K562 (cell line): Measurements from ENCODE around the gene TYW1B. TPM values are rescaled to one million over a fixed set of nuclear protein-coding genes. Genes with fewer than 3 reads are reported as not detected.
"Not testable (repeated sequence)": the region's sequence is repeated elsewhere in the genome, so short reads cannot be mapped to it uniquely, and the experiment has no call there.

Experiments used
- ATAC-seq: fragments of 200-7000 bp; cut with Tn5 transposase; 3 replicates; pipeline ENCODE4 v1.9.1; 2020; ENCODE audit warnings: moderate library complexity
- BruUV-seq: library from RNA; stranded (reverse); fragments of 400-500 nt; replicated peaks from 2 replicates; lab custom pipeline; 2021; lab: Mats Ljungman, UMichigan
- CTCF ChIA-PET: fragments of 300-600 bp; formaldehyde crosslinking; extraction: SDS; loops from one replicate; lab custom pipeline; 2021; ENCODE audit warnings: low intra/inter-chr PET ratio; lab: Yijun Ruan, JAX
- POLR2A ChIA-PET: fragments of 300-600, 350-650 bp; sonication (Branson Sonifier 250); formaldehyde crosslinking; extraction: SDS; loops from one replicate; lab custom pipeline; 2021; ENCODE audit warnings: antibody characterized with exemption, inconsistent platforms; lab: Yijun Ruan, JAX
- DNase-seq, 4 experiments: peaks; one replicate each; pipeline versions ENCODE4 v3.0.0 to v3.0.0-alpha.2; 2011 to 2018; ENCODE audit warnings: low spot score in 3 of 4, mixed read lengths in 3 of 4; ENCODE audit errors: extremely low read depth in 1 of 4
- FAIRE-seq: peaks from 2 replicates; lab custom pipeline; 2011; peaks lifted over from hg19 to GRCh38; lab: Jason Lieb, UNC
- H2AFZ ChIP-seq: 2 replicates; pipeline ENCODE4 v1.6.0; 2011; ENCODE audit warnings: low read depth, low read length, control low read depth, inconsistent platforms
- H3K27ac ChIP-seq: fragments of 200-600 bp; 3 replicates; pipeline ENCODE4 v1.8.0; 2011; ENCODE audit warnings: low read depth, mild to moderate bottlenecking, control low read depth, inconsistent platforms, low read length, moderate library complexity, mixed read lengths; ENCODE audit errors: extremely low read depth
- H3K27me3 ChIP-seq, 2 experiments: fragments of 300-600 bp in 1 of 2; 2 replicates in 1 of 2; 3 replicates in 1 of 2; pipeline versions ENCODE4 v1.6.0 to v1.8.0; 2011; ENCODE audit warnings: inconsistent platforms in 2 of 2, low read length in 2 of 2, mild to moderate bottlenecking in 1 of 2, mixed read lengths in 1 of 2, moderate library complexity in 1 of 2; ENCODE audit not compliant: control insufficient read depth in 2 of 2, insufficient read depth in 2 of 2
- H3K36me3 ChIP-seq: fragments of 300-600 bp; 3 replicates; pipeline ENCODE4 v1.8.0; 2011; ENCODE audit warnings: mild to moderate bottlenecking, low read length, inconsistent platforms; ENCODE audit not compliant: control insufficient read depth, insufficient read depth
- H3K4me1 ChIP-seq, 2 experiments: fragments of 200-600 bp in 1 of 2; replicated peaks in 1 of 2; 2 replicates in 1 of 2; 3 replicates in 1 of 2; pipeline versions ENCODE4 v1.5.1 to v1.8.0; 2011; ENCODE audit warnings: inconsistent platforms in 2 of 2, low read length in 2 of 2, mild to moderate bottlenecking in 1 of 2, mixed read lengths in 1 of 2, moderate library complexity in 1 of 2; ENCODE audit not compliant: control insufficient read depth in 2 of 2, insufficient read depth in 2 of 2
- H3K4me2 ChIP-seq: 2 replicates; pipeline ENCODE4 v1.6.1; 2011; ENCODE audit warnings: low read length, control low read depth, inconsistent platforms, mixed read lengths; ENCODE audit not compliant: insufficient read depth
- H3K4me3 ChIP-seq: fragments of 200-600 bp; sonication (generic), shearing (Covaris generic); 2 replicates; pipeline ENCODE4 v1.5.1; 2016; ENCODE audit warnings: control low read depth, inconsistent platforms
- H3K79me2 ChIP-seq: fragments of 200-600 bp; 3 replicates; pipeline ENCODE4 v1.8.0; 2011; ENCODE audit warnings: low read length, inconsistent platforms; ENCODE audit not compliant: control insufficient read depth, insufficient read depth
- H3K9ac ChIP-seq, 2 experiments: 2 replicates each; pipeline versions ENCODE4 v1.6.0 to v1.6.1; 2011; ENCODE audit warnings: low read depth in 2 of 2, low read length in 2 of 2, control low read depth in 1 of 2, inconsistent platforms in 1 of 2, mild to moderate bottlenecking in 1 of 2, mixed read lengths in 1 of 2; ENCODE audit not compliant: insufficient read depth in 1 of 2
- H3K9me1 ChIP-seq: one replicate; pipeline ENCODE4 v1.6.0; 2011; ENCODE audit warnings: inconsistent platforms, mild to moderate bottlenecking, low read length, moderate library complexity; ENCODE audit not compliant: control insufficient read depth, insufficient read depth
- H3K9me3 ChIP-seq: replicated peaks from 2 replicates; pipeline ENCODE4 v1.5.1; 2011; ENCODE audit warnings: low read depth, low read length, inconsistent platforms; ENCODE audit not compliant: control insufficient read depth, insufficient read depth
- H4K20me1 ChIP-seq: replicated peaks from 2 replicates; pipeline ENCODE4 v1.6.1; 2011; ENCODE audit warnings: low read length, inconsistent platforms, mixed read lengths; ENCODE audit not compliant: control insufficient read depth, insufficient read depth
- EHMT2 ChIP-seq: fragments of 450-650 bp; IDR thresholded peaks from 2 replicates; pipeline ENCODE4 v1.6.1; 2018; ENCODE audit warnings: antibody characterized with exemption
- NR2C1 ChIP-seq, 2 experiments: fragments of 450-650 bp; IDR thresholded peaks; 2 replicates each; pipeline ENCODE4 v1.6.1; 2017; ENCODE audit warnings: mild to moderate bottlenecking in 2 of 2, antibody characterized with exemption in 1 of 2, inconsistent platforms in 1 of 2, missing compliant biosample characterization in 1 of 2, missing genetic modification characterization in 1 of 2
- NR2C2 ChIP-seq, 2 experiments: fragments of 200-800 bp in 1 of 2; sonication (Bioruptor generic) in 1 of 2; sonication (generic) in 1 of 2; formaldehyde crosslinking in 1 of 2; IDR thresholded peaks; 2 replicates each; pipeline versions ENCODE4 v1.6.1 to v1.8.0; 2016 to 2022; ENCODE audit warnings: mild to moderate bottlenecking in 1 of 2, missing compliant biosample characterization in 1 of 2, missing genetic modification characterization in 1 of 2, missing genetic modification reagents in 1 of 2
- NRF1 ChIP-seq, 2 experiments: fragments of 450-650 bp; IDR thresholded peaks in 1 of 2; conservative IDR thresholded peaks in 1 of 2; 2 replicates each; pipeline ENCODE4 v1.6.1; 2014; ENCODE audit warnings: mild to moderate bottlenecking in 2 of 2
- WGBS: fragments of 100-300 bp; shearing (Covaris generic); methylation state at CpG from one replicate; pipeline ENCODE4 v1.1.6; 2016; ENCODE audit warnings: low coverage, mixed read lengths; ENCODE audit not compliant: insufficient coverage; ENCODE audit errors: missing lambda C conversion rate; 5-methylcytosine and 5-hydroxymethylcytosine counted together
- in situ Hi-C: fragments of 300-500 bp; cut with MboI; formaldehyde crosslinking; loops from 4 replicates; pipeline ENCODE4 v1.15.0; 2018; ENCODE audit warnings: inconsistent platforms, mixed read lengths
- intact Hi-C: fragments of 100-400 bp; cut with micrococcal nuclease; formaldehyde crosslinking; loops from 2 replicates; pipeline ENCODE4 v1.14.2; 2022
- polyA plus RNA-seq, 8 experiments: library from polyadenylated mRNA; depleted of rRNA in 4 of 8; stranded (reverse) in 5 of 8; unstranded in 3 of 8; fragments of >200 nt; fragmentation: Nextera tagmentation in 2 of 8; fragmentation: Illumina TruSeq in 1 of 8; extraction: Ambion mirVana in 2 of 8; extraction: Trizol in 1 of 8; gene quantifications; 2 replicates each; pipeline versions ENCODE4 v1.2.1 to v1.2.3, GENCODE V29; 2011 to 2014; ENCODE audit warnings: inconsistent platforms in 1 of 8, missing spikeins in 1 of 8
- total RNA-seq, 7 experiments: library from RNA; depleted of rRNA in 6 of 7; stranded (reverse); fragments of >200 nt in 6 of 7; fragmentation: Illumina TruSeq in 2 of 7; extraction: Trizol in 2 of 7; gene quantifications; 2 replicates each; pipeline versions ENCODE4 v1.2.1 to v1.2.3, GENCODE V29; 2011 to 2021; ENCODE audit warnings: low replicate concordance in 1 of 7

Gene TYW1B
- total and polyA plus RNA-seq, 9 of the 15 experiments (the other 6 are each of a cell fraction or from before 2014, with no cell fraction given), result 5.8 to 14.7 (median 9.8) TPM

DNA sequence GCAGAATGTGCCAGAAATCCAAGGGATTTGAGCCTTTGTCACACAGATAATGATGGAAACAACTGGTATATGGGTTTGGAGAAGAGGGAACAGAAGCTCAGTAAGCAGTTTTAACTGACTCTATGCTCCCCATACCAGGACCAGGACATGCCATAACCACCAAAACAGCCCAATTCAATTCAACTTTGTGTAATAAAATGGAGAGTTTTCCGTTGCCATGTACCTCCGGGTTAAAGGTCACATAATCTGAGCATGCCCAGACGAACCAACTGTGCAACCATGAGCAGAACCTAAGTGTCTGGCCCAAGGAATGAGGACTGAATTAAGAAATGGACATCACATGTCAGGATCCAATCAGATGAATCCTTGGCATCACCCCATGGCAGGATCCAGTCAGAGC is 22.7 kb upstream of the TYW1B start:
- H3K27ac ChIP-seq, DNase-seq, H3K79me2 ChIP-seq, H3K9me3 ChIP-seq, CTCF ChIA-PET, H3K36me3 ChIP-seq, POLR2A ChIA-PET, H3K4me3 ChIP-seq, H4K20me1 ChIP-seq, H3K9ac ChIP-seq, H3K4me1 ChIP-seq, BruUV-seq, ATAC-seq, intact Hi-C loops, H3K4me2 ChIP-seq, H3K27me3 ChIP-seq, in situ Hi-C loops, H3K9me1 ChIP-seq: not testable (repeated sequence)
- TF ChIP-seq NRF1 (conservative IDR thresholded peaks at IDR 0.05 in 1 of 2, IDR thresholded peaks at IDR 0.05 in 1 of 2) (0 out of 4 replicates have a peak, but pooled peaks of 1 of the 2 experiments have one; percentile 11), NR2C2 (CRISPR knock-in tag; IDR thresholded peaks at IDR 0.05) (peak; percentile 85; the same call in 1 of the 2 replicates), NR2C2 (tag; IDR thresholded peaks at IDR 0.05) (peak; percentile 64), EHMT2 (0 out of 2 replicates have a peak, but pooled peaks have one; percentile 63), NR2C1 (IDR thresholded peaks at IDR 0.05) (peak; percentile 92), NR2C1 (tag; IDR thresholded peaks at IDR 0.05) (peak; percentile 93)
- FAIRE-seq, result peak; percentile 49
- 46% methylated on average over 3 of the region's 3 CpGs for whole genome bisulfite sequencing
- H2AFZ ChIP-seq, result peak overlapping the region; percentile 63; the same call in 1 of the 2 replicates

DNA sequence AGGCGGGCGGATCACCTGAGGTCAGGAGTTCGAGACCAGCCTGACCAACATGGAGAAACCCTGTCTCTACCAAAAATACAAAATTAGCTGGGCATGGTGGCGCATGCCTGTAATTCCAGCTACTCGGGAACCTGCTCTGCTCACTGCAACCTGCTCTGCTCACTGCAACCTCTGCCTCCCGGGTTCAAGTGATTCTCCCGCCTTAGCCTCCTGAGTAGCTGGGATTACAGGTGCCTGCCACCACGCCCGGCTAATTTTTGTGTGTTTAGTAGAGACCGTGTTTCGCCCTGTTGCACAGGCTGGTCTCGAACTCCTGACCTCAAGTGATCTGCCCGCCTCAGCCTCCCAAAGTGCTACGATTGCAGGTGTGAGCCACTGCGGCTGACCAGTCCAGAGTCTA is 16.1 kb upstream of the TYW1B start:
- CTCF ChIA-PET, BruUV-seq, H3K79me2 ChIP-seq, in situ Hi-C loops, H3K36me3 ChIP-seq, POLR2A ChIA-PET, H3K4me1 ChIP-seq, H3K9me3 ChIP-seq, ATAC-seq, FAIRE-seq, intact Hi-C loops, H2AFZ ChIP-seq, H4K20me1 ChIP-seq, H3K27me3 ChIP-seq, H3K9ac ChIP-seq, H3K27ac ChIP-seq, DNase-seq, H3K4me2 ChIP-seq, H3K9me1 ChIP-seq, H3K4me3 ChIP-seq: not testable (repeated sequence)
- WGBS, result 72% methylated on average over 15 of the region's 15 CpGs

DNA sequence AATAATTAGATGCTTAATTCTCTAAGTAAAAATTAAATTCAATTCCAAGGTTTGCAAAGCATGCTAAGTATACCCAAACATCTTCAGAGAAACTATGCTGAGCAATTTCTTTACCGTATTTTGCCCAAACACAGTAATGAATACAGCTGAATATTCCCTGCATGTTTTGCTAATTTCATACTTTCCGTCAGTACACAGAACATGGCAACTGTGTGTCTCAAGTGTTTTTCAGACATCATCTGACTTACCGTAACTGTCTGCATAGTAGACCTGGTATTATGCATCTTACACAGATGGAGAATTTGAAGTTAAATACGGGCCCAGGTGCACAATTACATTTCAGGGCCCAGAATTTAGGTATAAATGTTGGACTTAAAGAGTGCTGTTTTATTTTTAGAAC is 15.2 kb upstream of the TYW1B start:
- H3K9ac ChIP-seq, H3K4me1 ChIP-seq, BruUV-seq, H3K36me3 ChIP-seq, ATAC-seq, POLR2A ChIA-PET, H3K27me3 ChIP-seq, H3K9me1 ChIP-seq, H3K27ac ChIP-seq, H2AFZ ChIP-seq, DNase-seq, H4K20me1 ChIP-seq, H3K9me3 ChIP-seq, intact Hi-C loops, FAIRE-seq, H3K79me2 ChIP-seq, H3K4me3 ChIP-seq, CTCF ChIA-PET, in situ Hi-C loops, H3K4me2 ChIP-seq: not testable (repeated sequence)
- 78% methylated on average over 2 of the region's 4 CpGs for WGBS
